HCT116 (cell line): ENCODE results near the gene INTS4. TPM values are rescaled to one million over a fixed set of nuclear protein-coding genes. Genes with fewer than 3 reads are reported as not detected.
"Not testable (repeated sequence)": the region's sequence is repeated elsewhere in the genome, so short reads cannot be mapped to it uniquely, and the experiment has no call there.

ENCODE experiments used
- ATAC-seq: fragments of 200-7000 bp; cut with Tn5 transposase; 2 replicates; pipeline ENCODE4 v1.9.1; 2020; ENCODE audit warnings: mild to moderate bottlenecking, moderate library complexity
- BruUV-seq: library from RNA; stranded (reverse); fragments of 400-500 nt; replicated peaks from 2 replicates; lab custom pipeline; 2021; lab: Mats Ljungman, UMichigan
- CTCF ChIA-PET: fragments of 300-600 bp; sonication (Branson Sonifier 250); formaldehyde crosslinking; loops from one replicate; lab custom pipeline; 2021; ENCODE audit warnings: antibody characterized with exemption; lab: Charles Lee
- POLR2A ChIA-PET: fragments of 300-600, 350-600 bp; sonication (Branson Sonifier 250); formaldehyde crosslinking; loops from one replicate; lab custom pipeline; 2021; ENCODE audit warnings: antibody characterized with exemption; lab: Charles Lee
- RAD21 ChIA-PET, 2 experiments: fragments of 300-600 bp; sonication (Branson Sonifier 250); formaldehyde crosslinking; loops; one replicate each; lab custom pipeline; 2023; ENCODE audit warnings: low total read pairs in 2 of 2; ENCODE audit not compliant: uncharacterized antibody in 2 of 2, unreplicated experiment in 2 of 2, low non-redundant PET in 1 of 2; lab: Charles Lee
- DNase-seq: peaks from one replicate; pipeline ENCODE4 v3.0.0-alpha.2; 2010; ENCODE audit warnings: low read depth, low spot score
- H2AFZ ChIP-seq: fragments of 200-600 bp; shearing (Covaris generic), sonication (generic); 2 replicates; pipeline ENCODE4 v1.6.1; 2017; ENCODE audit warnings: low read depth, mixed run types, mixed read lengths, antibody characterized with exemption, low read length; ENCODE audit not compliant: poor library complexity, severe bottlenecking
- H3K27ac ChIP-seq: 2 replicates; pipeline ENCODE4 v1.5.1; 2012; ENCODE audit warnings: low read depth, low read length
- H3K27me3 ChIP-seq: fragments of 200-600 bp; sonication (generic); 2 replicates; pipeline ENCODE4 v1.6.1; 2016; ENCODE audit warnings: mixed run types, low read length, mixed read lengths; ENCODE audit not compliant: insufficient read depth
- H3K36me3 ChIP-seq, 2 experiments: fragments of 200-500 bp in 1 of 2; fragments of 200-600 bp in 1 of 2; sonication (Bioruptor generic) in 1 of 2; sonication (generic) in 1 of 2; 2 replicates each; pipeline versions ENCODE4 v1.5.1 to v1.6.1; 2014 to 2016; ENCODE audit warnings: low read length in 2 of 2, inconsistent platforms in 1 of 2, mixed read lengths in 1 of 2, mixed run types in 1 of 2; ENCODE audit not compliant: insufficient read depth in 2 of 2, control insufficient read depth in 1 of 2
- H3K4me1 ChIP-seq, 2 experiments: fragments of 200-600 bp in 1 of 2; sonication (generic) in 1 of 2; 2 replicates each; pipeline versions ENCODE4 v1.5.1 to v1.6.1; 2012 to 2017; ENCODE audit warnings: low read length in 2 of 2, inconsistent platforms in 1 of 2, mild to moderate bottlenecking in 1 of 2, mixed read lengths in 1 of 2, mixed run types in 1 of 2, moderate library complexity in 1 of 2; ENCODE audit not compliant: insufficient read depth in 2 of 2, control insufficient read depth in 1 of 2
- H3K4me2 ChIP-seq: fragments of 200-600 bp; sonication (generic); 2 replicates; pipeline ENCODE4 v1.6.1; 2017; ENCODE audit warnings: mixed run types, low read length, mixed read lengths
- H3K4me3 ChIP-seq, 2 experiments: fragments of 200-600 bp in 1 of 2; sonication (generic) in 1 of 2; replicated peaks in 1 of 2; 2 replicates each; pipeline ENCODE4 v1.5.1; 2011 to 2016; ENCODE audit warnings: low read length in 2 of 2, control low read depth in 1 of 2, low read depth in 1 of 2, mild to moderate bottlenecking in 1 of 2, mixed read lengths in 1 of 2, mixed run types in 1 of 2
- H3K79me2 ChIP-seq: fragments of 200-600 bp; sonication (generic); 2 replicates; pipeline ENCODE4 v1.6.1; 2017; ENCODE audit warnings: mild to moderate bottlenecking, mixed run types, low read length, moderate library complexity, mixed read lengths; ENCODE audit not compliant: insufficient read depth
- H3K9ac ChIP-seq: fragments of 200-600 bp; sonication (generic); 2 replicates; pipeline ENCODE4 v1.6.1; 2016; ENCODE audit warnings: low read length, mixed read lengths
- H3K9me2 ChIP-seq: fragments of 200-600 bp; sonication (generic), shearing (Covaris generic); 2 replicates; pipeline ENCODE4 v1.6.1; 2017; ENCODE audit warnings: mixed run types, mild to moderate bottlenecking, moderate library complexity; ENCODE audit not compliant: insufficient read depth
- H3K9me3 ChIP-seq, 2 experiments: fragments of 200-500 bp in 1 of 2; fragments of 200-600 bp in 1 of 2; sonication (Bioruptor generic) in 1 of 2; sonication (generic) in 1 of 2; 2 replicates each; pipeline ENCODE4 v1.6.1; 2014 to 2017; ENCODE audit warnings: low read length in 2 of 2, mixed read lengths in 2 of 2, inconsistent platforms in 1 of 2, low read depth in 1 of 2, mild to moderate bottlenecking in 1 of 2, mixed run types in 1 of 2, moderate library complexity in 1 of 2; ENCODE audit not compliant: control insufficient read depth in 1 of 2, insufficient read depth in 1 of 2
- H4K20me1 ChIP-seq: fragments of 200-600 bp; sonication (generic), shearing (Covaris generic); 2 replicates; pipeline ENCODE4 v1.6.1; 2017; ENCODE audit warnings: mixed run types, mild to moderate bottlenecking, moderate library complexity; ENCODE audit not compliant: insufficient read depth
- ELF1 ChIP-seq: IDR thresholded peaks from 2 replicates; pipeline ENCODE4 v1.6.1; 2012; ENCODE audit warnings: low read depth, borderline replicate concordance
- intact Hi-C: fragments of 100-400 bp; cut with micrococcal nuclease; formaldehyde crosslinking; loops from 2 replicates; pipeline ENCODE4 v1.10.0; 2022
- total RNA-seq: library from RNA; stranded (reverse); gene quantifications from one replicate; pipeline ENCODE4 v1.2.1, GENCODE V29; 2021; ENCODE audit not compliant: unreplicated experiment

The INTS4 gene
- total RNA-seq, 1 experiment from 2014 or later = 41.0 TPM

GRCh38 chr11:77865805-77866204 is 128.7 kb downstream of the INTS4 start:
- ChIA-PET POLR2A (no interaction called here), RAD21 (no interaction called here), CTCF (no interaction called here)
- H3K27me3 ChIP-seq = no peaks in the 10 kb centered on the region
- H3K9me3 ChIP-seq = no peaks in the 10 kb centered on the region
- DNase-seq = no peak
- H3K4me1 ChIP-seq = no peaks in the 10 kb centered on the region
- no peaks in the 10 kb centered on the region for H3K9me2 ChIP-seq
- no peaks in the 10 kb centered on the region for H4K20me1 ChIP-seq
- no peak overlapping the region for H3K9ac ChIP-seq
- no TSS peak for BruUV-seq
- TF ChIP-seq ELF1 = no peak
- TF ChIP-seq, all 23 proteins: peak for 0
- H2AFZ ChIP-seq = no peak overlapping the region
- intact Hi-C loops = no loop called here
- H3K79me2 ChIP-seq = no peaks in the 10 kb centered on the region
- no peak overlapping the region for H3K4me3 ChIP-seq
- no peak overlapping the region for H3K27ac ChIP-seq
- H3K36me3 ChIP-seq = no peaks in the 10 kb centered on the region
- H3K4me2 ChIP-seq = no peak overlapping the region
- ATAC-seq = no peak

- H3K79me2 ChIP-seq, RAD21 ChIA-PET, CTCF ChIA-PET, H3K4me3 ChIP-seq, H3K9ac ChIP-seq, POLR2A ChIA-PET, DNase-seq, H3K4me1 ChIP-seq, intact Hi-C loops, H3K9me3 ChIP-seq, H4K20me1 ChIP-seq, H3K9me2 ChIP-seq, H3K27ac ChIP-seq, H2AFZ ChIP-seq, H3K27me3 ChIP-seq, ATAC-seq, BruUV-seq, H3K36me3 ChIP-seq, H3K4me2 ChIP-seq: not testable (repeated sequence)
Observed at GRCh38 chr11:77861444-77861843, 133.0 kb downstream of the INTS4 start.

- H3K27me3 ChIP-seq, CTCF ChIA-PET, BruUV-seq, ATAC-seq, H2AFZ ChIP-seq, H3K36me3 ChIP-seq, H3K4me3 ChIP-seq, DNase-seq, H3K79me2 ChIP-seq, H3K4me1 ChIP-seq, H3K27ac ChIP-seq, H3K9ac ChIP-seq, H3K4me2 ChIP-seq, intact Hi-C loops, H3K9me2 ChIP-seq, POLR2A ChIA-PET, RAD21 ChIA-PET, H4K20me1 ChIP-seq, H3K9me3 ChIP-seq: not testable (repeated sequence)
Observed at GRCh38 chr11:77857906-77858457, 136.5 kb downstream of the INTS4 start.
